SK-N-DZ (cell line): Measurements from ENCODE around the gene SLC45A1.
"Not testable (repeated sequence)": the region's sequence is repeated elsewhere in the genome, so short reads cannot be mapped to it uniquely, and the experiment has no call there.

Experiments
- DNase-seq: peaks from one replicate; pipeline ENCODE4 v3.0.0-alpha.2; 2015; ENCODE audit warnings: low spot score

Gene SLC45A1

GRCh38 chr1:8367571-8368194 lies 49.8 kb downstream of the SLC45A1 start:
- no peak for DNase-seq

- DNase-seq: no peak
Measured at GRCh38 chr1:8368956-8369639, 51.2 kb downstream of the SLC45A1 start.

GRCh38 chr1:8370046-8370881 lies 52.4 kb downstream of the SLC45A1 start:
- no peak for DNase-seq

DNA sequence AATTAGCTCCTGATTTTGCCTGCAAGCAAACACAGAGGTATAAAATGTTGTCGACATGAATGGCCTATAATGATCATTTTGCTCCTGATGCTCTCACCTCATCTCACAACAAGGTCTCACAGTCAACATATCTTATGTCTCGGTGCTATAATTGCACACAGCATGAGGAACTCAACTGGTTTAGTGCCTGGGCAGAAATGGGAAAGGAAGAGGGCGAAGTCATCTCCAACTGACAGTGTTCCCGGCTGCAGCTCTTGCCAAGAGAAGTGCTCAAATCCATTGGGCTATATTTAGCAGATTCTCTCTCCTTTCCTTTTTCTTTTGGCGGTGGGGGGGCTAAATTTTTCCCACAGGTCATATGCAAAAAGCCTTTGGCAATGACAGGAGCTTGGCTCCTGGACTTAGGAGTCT lies 53.0 kb downstream of the SLC45A1 start:
- DNase-seq: no peak

DNA sequence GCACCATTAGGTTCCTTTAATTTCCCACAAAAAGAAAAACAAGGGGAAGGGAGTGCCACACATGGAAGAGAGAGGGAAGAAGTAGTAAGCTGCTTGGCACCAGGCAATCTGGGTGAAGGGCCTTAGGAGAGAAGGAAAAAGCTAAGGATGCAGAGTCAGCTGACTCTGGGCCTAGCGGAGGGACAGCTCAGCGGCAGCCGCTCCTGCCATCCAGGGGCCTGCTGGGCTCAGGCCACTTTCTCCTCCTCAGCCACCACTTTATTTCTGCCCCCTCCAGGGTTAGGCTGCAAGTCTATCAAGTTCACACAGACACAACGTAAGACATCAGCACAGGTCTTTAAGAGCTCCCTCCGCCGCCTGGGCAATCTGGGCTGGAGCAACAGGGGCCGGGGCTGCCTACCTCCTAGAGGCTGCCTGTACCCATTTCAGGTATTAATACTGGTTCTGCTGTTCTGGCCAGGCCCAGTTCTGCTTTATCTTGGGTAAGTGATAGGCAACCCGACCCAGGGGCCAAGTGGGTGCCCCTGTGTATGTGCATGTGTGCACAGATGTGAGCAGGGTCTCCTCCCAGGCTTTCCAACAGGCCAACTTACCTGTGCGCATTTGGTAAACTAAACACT lies 53.6 kb downstream of the SLC45A1 start:
- DNase-seq: no peak

DNA sequence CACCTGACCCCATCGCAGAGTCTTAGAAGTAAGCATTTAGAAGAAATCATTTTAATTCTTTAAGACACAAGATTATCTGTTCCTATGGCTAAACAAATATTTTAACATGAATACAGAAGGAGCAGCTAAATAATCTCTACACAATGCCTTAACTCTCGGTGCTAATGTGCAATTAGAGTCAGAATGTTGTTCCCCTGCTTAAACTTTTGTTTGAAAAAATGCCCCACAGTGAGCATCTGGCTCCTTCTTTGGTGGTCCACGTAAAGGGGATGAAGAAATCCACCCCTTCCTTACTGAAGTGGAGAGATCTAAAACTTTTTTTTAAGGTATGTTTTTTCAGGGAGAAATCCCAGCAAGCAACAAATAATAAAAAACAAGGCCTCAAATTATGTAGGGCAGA lies 55.2 kb downstream of the SLC45A1 start:
- no peak for DNase-seq

DNA sequence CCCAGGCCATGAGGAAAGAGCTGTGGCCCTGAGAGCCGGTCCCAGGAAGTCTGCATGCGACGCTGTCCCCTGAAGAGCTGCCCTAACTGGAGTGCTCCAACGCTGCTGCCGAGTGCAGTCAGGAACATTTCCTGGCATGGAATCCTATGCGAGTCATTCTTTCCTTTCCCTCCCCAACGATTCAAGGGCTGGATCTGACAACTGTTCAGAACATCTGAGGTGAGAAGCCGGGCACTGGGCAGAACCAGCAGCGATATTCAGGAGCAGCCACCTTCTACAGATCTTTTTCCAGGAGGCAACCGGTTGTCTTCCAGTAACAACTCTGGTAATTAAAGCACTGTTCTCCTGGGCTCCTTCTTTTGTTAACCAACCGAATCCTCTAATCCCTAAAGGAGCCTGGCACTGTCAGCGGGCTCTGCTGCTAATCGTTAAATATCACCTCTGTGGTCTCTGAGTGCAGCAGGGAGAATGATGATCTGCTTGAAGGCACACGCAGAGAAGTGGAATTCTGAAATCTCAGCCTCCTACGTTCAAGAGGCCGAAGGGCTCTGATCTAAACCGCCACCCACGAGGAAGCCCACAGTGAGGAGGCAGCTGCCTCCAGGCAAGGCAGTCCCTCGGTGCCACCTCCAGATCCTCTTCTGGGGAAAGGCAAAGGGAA lies 55.8 kb downstream of the SLC45A1 start:
- no peak for DNase-seq

DNA sequence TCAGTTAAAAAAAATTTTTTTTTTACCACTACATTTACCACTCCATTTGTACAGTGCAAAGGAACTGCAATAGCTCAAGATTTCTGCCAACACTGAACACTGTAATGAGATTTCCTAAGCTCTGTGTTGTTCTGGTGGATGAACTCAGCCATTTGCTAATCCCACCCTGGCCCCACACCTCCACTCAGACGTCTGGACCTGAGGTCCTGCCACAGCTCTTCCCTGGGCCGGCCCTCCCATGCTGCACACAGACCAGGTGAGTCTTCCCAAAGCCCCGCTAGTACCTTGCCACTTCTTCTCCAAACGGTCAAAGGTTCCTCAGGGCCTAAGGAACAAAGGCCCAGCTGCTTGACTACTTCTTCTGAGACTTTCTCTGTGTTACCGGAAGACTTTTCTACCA lies 56.4 kb downstream of the SLC45A1 start:
- DNase-seq: no peak

GRCh38 chr1:8374812-8375211 lies 56.9 kb downstream of the SLC45A1 start:
- DNase-seq: no peak

GRCh38 chr1:8376358-8376840 lies 58.5 kb downstream of the SLC45A1 start:
- no peak for DNase-seq

- no peak for DNase-seq
Measured at GRCh38 chr1:8377271-8377981, 59.5 kb downstream of the SLC45A1 start.

DNA sequence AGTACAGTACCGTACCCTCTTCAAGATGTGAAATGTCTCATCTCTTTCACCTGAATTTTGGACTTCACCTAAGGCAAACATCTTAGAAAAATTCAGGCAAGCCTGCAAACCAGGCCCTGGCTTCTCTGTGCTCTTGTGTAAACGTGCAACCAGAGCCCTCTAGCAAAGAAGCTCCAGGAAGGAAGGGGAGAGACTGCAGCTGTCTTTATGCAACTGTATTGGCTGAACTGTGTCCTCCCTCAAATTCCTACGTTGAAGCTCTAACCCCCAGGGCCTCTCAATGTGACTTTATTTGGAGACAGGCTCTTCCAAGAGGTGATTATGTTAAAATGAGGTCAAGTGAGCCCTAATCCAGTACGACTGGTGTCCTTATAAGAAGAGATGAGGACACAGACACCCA lies 60.3 kb downstream of the SLC45A1 start:
- DNase-seq: no peak

GRCh38 chr1:8378981-8379470 lies 61.1 kb downstream of the SLC45A1 start:
- DNase-seq: no peak

DNA sequence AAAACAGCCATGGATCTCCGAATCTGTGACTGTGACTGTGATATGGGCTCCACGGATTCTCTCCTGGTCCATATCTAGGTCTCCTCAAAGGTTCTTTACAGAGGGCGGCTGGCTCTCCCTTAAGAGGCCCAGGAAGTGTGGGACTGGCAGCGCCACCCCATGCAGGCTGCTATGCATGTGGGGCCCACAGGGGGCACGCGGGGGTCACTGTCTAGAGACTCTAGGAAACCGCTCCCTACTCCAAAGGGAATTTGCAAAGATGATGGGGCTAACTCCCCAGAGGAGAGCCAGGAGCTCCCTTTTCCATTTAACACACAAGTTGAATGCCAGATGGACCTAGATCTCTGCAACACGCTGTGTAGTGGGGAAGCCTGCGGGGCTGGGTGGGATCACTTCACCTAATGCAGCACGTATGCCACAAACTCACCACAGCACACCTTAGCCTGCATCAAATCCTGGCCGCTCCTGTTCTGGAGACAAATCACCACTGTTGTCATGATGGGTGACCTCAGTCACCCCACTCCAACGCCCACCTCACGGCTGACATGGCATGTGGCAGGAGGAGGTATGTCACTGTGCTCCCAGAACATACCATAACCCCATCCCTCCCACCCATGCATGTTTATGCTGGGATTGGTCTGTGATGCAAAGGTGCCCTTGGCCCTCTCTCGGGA lies 61.7 kb downstream of the SLC45A1 start:
- DNase-seq: no peak

DNA sequence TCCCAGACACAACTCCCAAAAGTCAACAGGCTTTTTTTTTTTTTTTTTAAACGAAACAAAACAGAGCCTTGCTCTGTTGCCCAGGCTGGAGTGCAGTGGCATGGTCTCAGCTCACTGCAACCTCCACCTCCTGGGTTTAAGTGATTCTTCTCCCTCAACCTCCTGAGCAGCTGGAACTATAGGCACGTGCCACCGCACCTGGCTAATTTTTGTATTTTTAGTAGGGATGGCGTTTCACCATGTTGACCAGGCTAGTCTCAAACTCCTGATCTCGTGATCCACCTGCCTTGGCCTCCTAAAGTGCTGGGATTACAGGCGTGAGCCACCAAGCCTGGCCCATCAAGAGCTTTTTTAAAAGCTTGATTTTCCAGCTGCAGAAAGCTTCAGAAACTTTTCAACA lies 62.4 kb downstream of the SLC45A1 start:
- DNase-seq: not testable (repeated sequence)

GRCh38 chr1:8381618-8382017 lies 63.7 kb downstream of the SLC45A1 start:
- DNase-seq: no peak

GRCh38 chr1:8382051-8382505 lies 64.2 kb downstream of the SLC45A1 start:
- no peak for DNase-seq

GRCh38 chr1:8382608-8383505 lies 64.9 kb downstream of the SLC45A1 start:
- DNase-seq: no peak

- DNase-seq: no peak
Measured at GRCh38 chr1:8384088-8384487, 66.2 kb downstream of the SLC45A1 start.
